GM18502 (cell line): ENCODE data around the gene EXOG.

Source experiments
- ATAC-seq: cut with Tn5 transposase; IDR thresholded peaks from one replicate; pipeline ENCODE4 v1.9.1; 2021; ENCODE audit warnings: mild to moderate bottlenecking; ENCODE audit not compliant: unreplicated experiment, poor library complexity

The EXOG gene

GRCh38 chr3:38472342-38472741, 23.8 kb upstream of the EXOG start:
- no peak for ATAC-seq

GRCh38 chr3:38473229-38473628, 22.9 kb upstream of the EXOG start:
- no peak for ATAC-seq

GRCh38 chr3:38474928-38475605, 21.1 kb upstream of the EXOG start:
- no peak for ATAC-seq

- no peak for ATAC-seq
These were observed 20.4 kb upstream of the EXOG start for GRCh38 chr3:38475716-38476115.

GRCh38 chr3:38476157-38476756, 19.9 kb upstream of the EXOG start:
- ATAC-seq = no peak

GRCh38 chr3:38477057-38477820, 18.9 kb upstream of the EXOG start:
- ATAC-seq = no peak

- no peak for ATAC-seq
These were observed 18.2 kb upstream of the EXOG start for GRCh38 chr3:38477839-38478450.

GRCh38 chr3:38478901-38479300, 17.2 kb upstream of the EXOG start:
- no peak for ATAC-seq

- ATAC-seq = peak; percentile 69
These were observed 16.6 kb upstream of the EXOG start for GRCh38 chr3:38479431-38480092.

- no peak for ATAC-seq
These were observed 16.1 kb upstream of the EXOG start for GRCh38 chr3:38480093-38480445.

GRCh38 chr3:38480930-38481329, 15.2 kb upstream of the EXOG start:
- ATAC-seq = no peak

GRCh38 chr3:38482951-38483350, 13.2 kb upstream of the EXOG start:
- ATAC-seq = no peak

GRCh38 chr3:38487323-38487722, 8.8 kb upstream of the EXOG start:
- ATAC-seq = peak; percentile 95

- no peak for ATAC-seq
These were observed 7.2 kb upstream of the EXOG start for GRCh38 chr3:38488949-38489348.

- ATAC-seq = no peak
These were observed 6.4 kb upstream of the EXOG start for GRCh38 chr3:38489766-38490165.

- ATAC-seq = no peak
These were observed 5.7 kb upstream of the EXOG start for GRCh38 chr3:38490281-38491030.

GRCh38 chr3:38491215-38491614, 4.9 kb upstream of the EXOG start:
- ATAC-seq = no peak

GRCh38 chr3:38493031-38493430, 3.1 kb upstream of the EXOG start:
- ATAC-seq = no peak

- no peak for ATAC-seq
These were observed 891 bp downstream of the EXOG start for GRCh38 chr3:38497031-38497430.
